COLO668 (cell line): Measurements from ENCODE around the gene SMG6.
"Not testable (repeated sequence)": the region's sequence is repeated elsewhere in the genome, so short reads cannot be mapped to it uniquely, and the experiment has no call there.

Experiments
- DNase-seq: peaks from one replicate; lab custom pipeline; 2025; ENCODE audit not compliant: unreplicated experiment; lab: John Stamatoyannopoulos, UW

The SMG6 gene

GRCh38 chr17:2309338-2310154 is 6.0 kb upstream of the SMG6 start:
- DNase-seq: no peak

GRCh38 chr17:2304931-2305330 is 1.3 kb upstream of the SMG6 start:
- DNase-seq: no peak

- DNase-seq: no peak
Measured at GRCh38 chr17:2302778-2303203, 794 bp downstream of the SMG6 start.

- no peak for DNase-seq
Measured at GRCh38 chr17:2299756-2300155, 3.8 kb downstream of the SMG6 start.

- DNase-seq: no peak
Measured at GRCh38 chr17:2299136-2299535, 4.4 kb downstream of the SMG6 start.

- no peak for DNase-seq
Measured at GRCh38 chr17:2297023-2297422, 6.6 kb downstream of the SMG6 start.

GRCh38 chr17:2295575-2295974 is 8.0 kb downstream of the SMG6 start:
- DNase-seq: no peak

- no peak for DNase-seq
Measured at GRCh38 chr17:2292100-2292499, 11.5 kb downstream of the SMG6 start.

- no peak for DNase-seq
Measured at GRCh38 chr17:2289878-2290478, 13.6 kb downstream of the SMG6 start.

- no peak for DNase-seq
Measured at GRCh38 chr17:2283302-2283701, 20.3 kb downstream of the SMG6 start.

- no peak for DNase-seq
Measured at GRCh38 chr17:2282297-2282873, 21.2 kb downstream of the SMG6 start.

- no peak for DNase-seq
Measured at GRCh38 chr17:2279707-2280106, 23.9 kb downstream of the SMG6 start.

GRCh38 chr17:2277429-2278170 is 26.0 kb downstream of the SMG6 start:
- DNase-seq: no peak

GRCh38 chr17:2275722-2276121 is 27.9 kb downstream of the SMG6 start:
- DNase-seq: no peak

GRCh38 chr17:2274414-2274813 is 29.2 kb downstream of the SMG6 start:
- DNase-seq: no peak

GRCh38 chr17:2271985-2272702 is 31.4 kb downstream of the SMG6 start:
- no peak for DNase-seq

GRCh38 chr17:2267354-2267753 is 36.2 kb downstream of the SMG6 start:
- no peak for DNase-seq

- no peak for DNase-seq
Measured at GRCh38 chr17:2266865-2267228, 36.7 kb downstream of the SMG6 start.

- no peak for DNase-seq
Measured at GRCh38 chr17:2266045-2266864, 37.3 kb downstream of the SMG6 start.

- DNase-seq: not testable (repeated sequence)
Measured at GRCh38 chr17:2265166-2265565, 38.4 kb downstream of the SMG6 start.
